ENCODE measurements around the gene P2RY14. TPM values are rescaled to one million over a fixed set of nuclear protein-coding genes. Genes with fewer than 3 reads are reported as not detected.

P2RY14 gene
- total and polyA plus RNA-seq, 2 donors (not counting 1 experiment from before 2014, with no cell fraction given) = 0.26 TPM; not detected in 1

- no peaks in the 10 kb centered on the region for H4K20me1 ChIP-seq (ENCODE audit: control insufficient read depth, extremely low read depth, insufficient read depth, low read length)
- no peak overlapping the region for H3K4me2 ChIP-seq (ENCODE audit: extremely low read depth, insufficient read depth, low read length)
- no peak overlapping the region for H2AFZ ChIP-seq (ENCODE audit: low read length)
- TF ChIP-seq CTCF (conservative IDR thresholded peaks at IDR 0.05 in 1 of 2, IDR thresholded peaks at IDR 0.05 in 1 of 2; ENCODE audit: low read depth in 1 of 2, low read length in 2 of 2) (no peak), EZH2 (IDR thresholded peaks at IDR 0.05; ENCODE audit: low read length, missing control alignments) (no peak)
- H3K9me3 ChIP-seq (ENCODE audit: control insufficient read depth, insufficient read depth, low read depth, low read length) = no peaks in the 10 kb centered on the region
- no peaks in the 10 kb centered on the region for H3K4me1 ChIP-seq (ENCODE audit: control insufficient read depth, extremely low read depth, insufficient read depth, low read length)
- H3K4me3 ChIP-seq (replicated peaks in 1 of 4; ENCODE audit: control extremely low read depth in 1 of 4, insufficient read depth in 1 of 4, low read depth in 3 of 4, low read length in 4 of 4) = no peak overlapping the region
- H3K27ac ChIP-seq (ENCODE audit: insufficient read depth, low read length) = no peak overlapping the region
- H3K79me2 ChIP-seq (ENCODE audit: control insufficient read depth, insufficient read depth, low read length) = no peaks in the 10 kb centered on the region
- H3K27me3 ChIP-seq (ENCODE audit: control insufficient read depth, insufficient read depth, low read length) = no peaks in the 10 kb centered on the region
- no peak overlapping the region for H3K9ac ChIP-seq (ENCODE audit: insufficient read depth, low read length)
- H3K36me3 ChIP-seq (ENCODE audit: control insufficient read depth, insufficient read depth, low read length) = no peaks in the 10 kb centered on the region
- DNase-seq (ENCODE audit: low read depth in 2 of 2) = peak in 1 of 2 donors; percentile 17
These were observed 77.8 kb downstream of the P2RY14 start for GRCh38 chr3:151200586-151200985.

GRCh38 chr3:151199554-151200438 is 78.5 kb downstream of the P2RY14 start:
- Histone ChIP-seq H3K4me1 (ENCODE audit: control insufficient read depth, extremely low read depth, insufficient read depth, low read length) (no peaks in the 10 kb centered on the region), H3K9ac (ENCODE audit: insufficient read depth, low read length) (no peak overlapping the region), H3K27me3 (ENCODE audit: control insufficient read depth, insufficient read depth, low read length) (no peaks in the 10 kb centered on the region), H3K27ac (ENCODE audit: insufficient read depth, low read length) (no peak overlapping the region), H3K4me2 (ENCODE audit: extremely low read depth, insufficient read depth, low read length) (no peak overlapping the region), H3K36me3 (ENCODE audit: control insufficient read depth, insufficient read depth, low read length) (no peaks in the 10 kb centered on the region), H3K79me2 (ENCODE audit: control insufficient read depth, insufficient read depth, low read length) (no peaks in the 10 kb centered on the region), H2AFZ (ENCODE audit: low read length) (no peak overlapping the region), H3K4me3 (replicated peaks in 1 of 4; ENCODE audit: control extremely low read depth in 1 of 4, insufficient read depth in 1 of 4, low read depth in 3 of 4, low read length in 4 of 4) (no peak overlapping the region), H4K20me1 (ENCODE audit: control insufficient read depth, extremely low read depth, insufficient read depth, low read length) (no peaks in the 10 kb centered on the region), H3K9me3 (ENCODE audit: control insufficient read depth, insufficient read depth, low read depth, low read length) (no peaks in the 10 kb centered on the region)
- peak in 1 of 2 donors; percentile 50 for DNase-seq (ENCODE audit: low read depth in 2 of 2)
- TF ChIP-seq CTCF (conservative IDR thresholded peaks at IDR 0.05 in 1 of 2, IDR thresholded peaks at IDR 0.05 in 1 of 2; ENCODE audit: low read depth in 1 of 2, low read length in 2 of 2) = no peak
- no peak for TF ChIP-seq EZH2 (IDR thresholded peaks at IDR 0.05; ENCODE audit: low read length, missing control alignments)

GRCh38 chr3:151198849-151199248 is 79.5 kb downstream of the P2RY14 start:
- Histone ChIP-seq H3K36me3 (ENCODE audit: control insufficient read depth, insufficient read depth, low read length) (no peaks in the 10 kb centered on the region), H3K9ac (ENCODE audit: insufficient read depth, low read length) (no peak overlapping the region), H3K4me3 (replicated peaks in 1 of 4; ENCODE audit: control extremely low read depth in 1 of 4, insufficient read depth in 1 of 4, low read depth in 3 of 4, low read length in 4 of 4) (no peak overlapping the region), H3K79me2 (ENCODE audit: control insufficient read depth, insufficient read depth, low read length) (no peaks in the 10 kb centered on the region), H3K4me2 (ENCODE audit: extremely low read depth, insufficient read depth, low read length) (no peak overlapping the region), H3K27me3 (ENCODE audit: control insufficient read depth, insufficient read depth, low read length) (no peaks in the 10 kb centered on the region), H3K9me3 (ENCODE audit: control insufficient read depth, insufficient read depth, low read depth, low read length) (no peaks in the 10 kb centered on the region), H3K27ac (ENCODE audit: insufficient read depth, low read length) (no peak overlapping the region), H3K4me1 (ENCODE audit: control insufficient read depth, extremely low read depth, insufficient read depth, low read length) (no peaks in the 10 kb centered on the region), H4K20me1 (ENCODE audit: control insufficient read depth, extremely low read depth, insufficient read depth, low read length) (no peaks in the 10 kb centered on the region), H2AFZ (ENCODE audit: low read length) (no peak overlapping the region)
- TF ChIP-seq EZH2 (IDR thresholded peaks at IDR 0.05; ENCODE audit: low read length, missing control alignments) (no peak), CTCF (conservative IDR thresholded peaks at IDR 0.05 in 1 of 2, IDR thresholded peaks at IDR 0.05 in 1 of 2; ENCODE audit: low read depth in 1 of 2, low read length in 2 of 2) (no peak)
- DNase-seq (ENCODE audit: low read depth in 2 of 2) = no peak

Data from fibroblast of lung (primary cell).